Renal pelvis (tissue), 4 donors: ENCODE results near the gene PIWIL1. TPM values are rescaled to one million over a fixed set of nuclear protein-coding genes. Genes with fewer than 3 reads are reported as not detected.

Source experiments
- DNase-seq: peaks from one replicate; pipeline ENCODE4 v3.0.0-alpha.2; 2013
- polyA plus RNA-seq, 3 donors: library from polyadenylated mRNA; unstranded; fragments of 120-200 nt; gene quantifications; one replicate each; pipeline ENCODE4 v1.2.1, GENCODE V29; 2013; ENCODE audit not compliant: insufficient read length in 3 of 3

The PIWIL1 gene
- polyA plus RNA-seq, 3 donors = 0.13 to 3.4 (median 0.31) TPM

DNA sequence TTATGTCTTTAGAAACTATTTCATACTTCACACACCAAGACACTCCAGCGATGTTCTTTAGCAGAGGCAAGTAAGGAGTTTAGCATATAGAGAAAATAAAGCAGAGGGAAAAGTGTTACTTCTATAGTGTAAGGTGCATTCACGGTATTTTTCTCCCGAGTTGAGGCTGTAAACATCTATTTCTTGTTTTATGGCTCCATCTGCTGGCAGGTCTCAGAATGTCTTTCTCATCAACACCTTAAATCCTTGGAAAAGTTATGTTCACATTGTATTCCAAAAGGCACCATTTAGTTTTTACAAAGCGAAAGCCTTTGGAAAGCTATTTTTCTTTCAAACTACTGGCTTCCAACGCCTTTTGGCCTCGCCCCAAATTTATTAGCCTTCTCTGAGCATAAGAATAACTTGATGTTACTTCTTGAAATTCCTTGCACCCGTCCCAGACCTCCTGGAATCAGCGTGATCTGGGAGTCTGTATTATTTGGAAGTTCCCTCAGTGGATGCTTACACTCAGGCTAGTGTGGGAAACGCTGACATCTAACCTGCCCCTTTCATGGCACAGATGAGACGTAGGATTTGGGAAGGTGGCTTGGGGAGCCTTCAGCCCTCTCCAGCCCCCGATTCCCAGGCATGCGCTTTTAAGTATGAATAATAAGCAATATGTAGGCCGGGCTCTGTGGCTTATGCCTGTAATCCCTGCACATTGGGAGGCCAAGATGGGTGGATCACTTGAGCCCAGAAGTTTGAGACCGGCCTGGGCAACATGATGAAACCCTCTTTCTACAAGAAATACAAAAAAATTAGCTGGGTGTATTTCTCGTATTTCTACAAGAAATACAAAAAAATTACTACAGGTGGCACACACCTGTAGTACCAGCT, 1.9 kb upstream of the PIWIL1 start:
- peak; percentile 77 for DNase-seq

DNA sequence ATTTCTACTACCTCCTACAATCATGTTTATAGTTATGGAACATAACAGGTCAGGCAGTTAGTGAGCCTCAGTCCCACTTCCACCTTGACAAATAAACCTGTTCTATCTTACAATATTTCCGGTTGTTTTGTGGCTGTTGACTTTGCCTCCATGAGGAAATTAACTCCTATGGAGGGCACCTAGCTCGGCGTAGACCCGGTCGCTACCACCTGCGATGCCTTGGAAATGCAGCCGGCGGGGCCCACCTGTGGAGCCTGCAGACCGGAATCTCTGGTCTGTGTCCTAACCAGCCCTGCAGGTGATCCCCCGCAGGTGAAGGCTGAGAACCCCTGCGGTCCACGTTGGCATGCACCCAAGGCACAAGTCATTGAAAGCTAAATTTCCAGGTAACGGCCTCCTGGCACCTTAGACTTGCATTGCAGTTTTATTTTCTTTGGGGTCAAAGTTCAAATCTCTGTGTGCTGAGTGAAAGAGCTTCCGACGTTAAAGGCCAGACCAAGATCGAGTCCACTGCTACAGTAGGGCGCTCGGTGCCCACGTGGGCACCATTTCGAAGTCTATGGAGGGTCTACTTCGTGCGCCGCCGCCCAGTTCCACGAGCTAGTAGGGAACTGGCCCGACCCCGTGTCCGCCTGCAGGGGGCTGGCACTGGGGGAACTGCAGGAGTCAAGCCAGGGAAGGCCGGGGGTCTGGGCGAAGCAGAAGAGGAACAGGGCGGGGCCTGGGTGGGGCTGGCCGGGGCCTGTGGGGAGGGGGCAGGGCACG, 782 bp upstream of the PIWIL1 start:
- no peak for DNase-seq

DNA sequence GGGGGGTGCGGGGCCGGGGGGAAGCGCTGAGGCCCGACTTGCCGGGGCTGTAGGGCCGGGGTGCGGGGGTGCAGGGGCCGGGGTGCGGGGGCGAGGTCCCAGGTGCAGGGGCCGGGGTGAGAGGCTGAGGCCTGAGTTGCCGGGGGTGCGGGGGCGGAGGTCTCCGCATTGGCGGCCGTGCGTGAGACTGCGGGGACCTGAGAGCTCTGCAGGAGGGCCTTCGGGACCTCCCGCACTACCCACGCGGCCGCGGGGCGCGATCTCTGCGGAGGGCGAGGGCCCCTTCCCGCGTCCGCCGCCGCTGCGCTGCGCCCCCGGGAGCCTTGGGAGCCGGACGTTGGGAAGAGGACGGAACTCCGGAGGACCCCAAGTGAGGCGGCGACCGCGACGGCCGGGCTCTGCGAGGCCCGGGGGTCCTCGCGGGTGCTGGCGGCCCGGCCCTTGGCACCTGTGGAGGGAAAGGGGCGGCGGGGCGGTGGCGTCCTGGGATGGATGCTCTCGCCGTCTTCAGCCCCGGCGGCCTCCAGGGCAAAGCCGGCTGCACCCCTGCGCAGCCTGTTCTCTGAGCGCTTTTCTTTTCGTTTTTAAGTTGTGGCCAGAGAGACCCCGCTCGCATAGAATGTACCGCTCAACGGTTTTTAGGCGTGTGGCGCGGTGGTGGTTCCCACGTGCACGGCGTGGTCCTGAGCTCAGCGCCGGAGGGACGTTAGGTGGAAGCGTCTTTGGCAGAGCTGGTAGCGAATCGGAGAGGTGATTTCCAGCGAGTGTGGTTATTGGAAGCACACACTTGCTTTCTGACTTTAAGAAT, 1.3 kb downstream of the PIWIL1 start:
- no peak for DNase-seq

DNA sequence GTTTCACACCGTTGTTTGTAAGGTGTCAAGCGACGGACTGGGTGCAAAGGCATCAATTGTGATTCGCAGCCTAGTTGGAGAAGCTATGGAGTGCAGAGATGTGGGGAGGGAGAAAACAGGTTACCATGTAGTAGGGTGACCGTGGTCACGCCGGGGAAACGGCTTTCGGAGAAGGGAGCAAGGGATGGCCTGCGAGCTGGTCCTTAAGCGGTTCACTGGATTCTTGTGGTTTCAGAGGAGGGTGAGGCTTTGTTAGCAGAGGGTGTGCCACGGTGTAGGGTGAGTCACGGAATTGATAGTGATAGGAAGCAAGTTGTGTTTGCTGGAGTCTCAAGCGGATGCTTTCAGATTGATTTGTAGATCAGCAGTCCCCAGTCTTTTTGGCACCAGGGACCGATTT, 2.3 kb downstream of the PIWIL1 start:
- no peak for DNase-seq

DNA sequence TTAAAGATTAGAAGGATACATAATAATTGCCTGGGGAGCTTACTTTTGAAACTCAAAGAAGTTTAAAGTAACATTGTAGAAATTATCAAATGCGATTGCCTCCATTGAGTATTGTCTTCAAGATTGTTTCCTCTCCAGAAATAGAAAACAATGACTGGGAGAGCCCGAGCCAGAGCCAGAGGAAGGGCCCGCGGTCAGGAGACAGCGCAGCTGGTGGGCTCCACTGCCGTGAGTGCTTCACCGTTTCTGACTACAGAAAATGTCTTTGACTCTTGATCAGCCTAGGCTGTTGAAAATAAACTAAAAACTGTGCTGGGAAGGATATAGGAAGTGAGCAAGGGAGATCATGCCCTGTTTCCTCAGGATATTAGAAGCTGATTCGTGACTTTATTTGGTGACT, 4.8 kb downstream of the PIWIL1 start:
- DNase-seq = no peak

DNA sequence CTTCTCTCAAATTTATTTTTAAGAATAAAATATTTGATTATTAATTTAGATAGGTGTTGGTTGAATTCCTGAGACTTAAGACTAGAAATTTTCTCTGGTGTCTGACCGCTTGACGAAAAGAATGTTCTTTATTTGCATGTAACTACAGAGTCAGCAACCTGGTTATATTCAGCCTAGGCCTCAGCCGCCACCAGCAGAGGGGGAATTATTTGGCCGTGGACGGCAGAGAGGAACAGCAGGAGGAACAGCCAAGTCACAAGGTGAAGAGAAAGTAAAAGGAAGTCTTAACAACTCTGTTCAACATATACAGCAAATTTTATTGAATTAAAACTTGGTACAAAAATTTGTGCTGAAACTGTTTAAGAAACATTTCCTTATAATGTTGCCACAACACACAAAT, 5.2 kb downstream of the PIWIL1 start:
- no peak for DNase-seq

DNA sequence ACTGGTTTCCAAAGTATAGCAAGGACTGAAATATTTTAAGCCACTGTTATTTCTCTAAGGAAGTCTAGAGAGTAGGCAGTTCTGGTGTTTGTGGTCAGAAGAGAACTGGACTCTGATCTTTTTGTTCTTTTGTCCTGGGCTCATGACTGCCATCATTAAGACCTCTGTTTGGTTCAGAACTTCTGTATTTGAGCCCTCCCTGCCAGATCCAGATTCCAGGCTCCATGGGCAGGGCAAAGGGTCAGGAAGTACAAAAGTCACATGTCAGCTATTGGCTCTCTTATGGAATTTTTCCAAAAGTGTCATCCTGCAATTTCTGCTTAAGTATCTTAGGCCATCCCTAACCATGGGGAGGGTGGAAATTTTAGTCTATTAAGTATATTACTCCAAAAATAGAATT, 6.8 kb downstream of the PIWIL1 start:
- DNase-seq = no peak

DNA sequence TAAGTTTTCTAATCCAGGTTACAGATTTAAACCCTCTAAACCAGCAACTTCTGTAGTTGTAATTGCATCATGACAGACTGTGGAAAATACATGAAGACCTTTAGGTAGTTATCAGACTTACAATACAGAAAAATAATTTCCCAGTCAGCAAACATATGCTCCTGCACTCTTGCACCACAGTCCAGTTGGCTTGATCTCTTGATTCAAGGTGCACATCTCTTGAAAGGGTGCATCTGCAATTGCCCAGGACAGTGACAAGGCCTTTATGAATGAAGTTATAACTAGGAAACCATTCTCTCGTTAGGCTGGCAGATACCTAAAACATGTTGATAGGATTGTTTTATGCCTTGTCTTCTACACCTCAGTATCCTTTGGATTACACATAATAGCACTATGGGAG, 7.6 kb downstream of the PIWIL1 start:
- DNase-seq = no peak

DNA sequence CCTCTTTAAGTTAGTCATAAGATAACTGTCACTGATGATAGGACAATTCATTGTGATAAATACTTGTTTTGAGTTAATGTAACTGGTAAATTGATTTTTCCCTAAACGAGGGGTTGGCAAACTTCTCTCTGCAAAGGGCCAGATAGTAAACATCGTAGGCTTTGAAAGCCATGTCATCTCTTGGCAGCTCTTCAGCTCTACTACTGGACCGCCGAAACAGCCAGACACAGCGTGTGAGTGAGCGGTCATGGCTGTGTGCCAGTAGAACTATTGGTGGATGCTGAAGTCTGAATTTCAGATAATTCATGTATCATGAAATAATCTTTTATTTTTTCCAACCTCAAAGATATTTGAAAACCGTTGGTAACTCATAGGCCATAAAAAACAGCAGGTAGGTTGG, 9.9 kb downstream of the PIWIL1 start:
- DNase-seq = no peak

DNA sequence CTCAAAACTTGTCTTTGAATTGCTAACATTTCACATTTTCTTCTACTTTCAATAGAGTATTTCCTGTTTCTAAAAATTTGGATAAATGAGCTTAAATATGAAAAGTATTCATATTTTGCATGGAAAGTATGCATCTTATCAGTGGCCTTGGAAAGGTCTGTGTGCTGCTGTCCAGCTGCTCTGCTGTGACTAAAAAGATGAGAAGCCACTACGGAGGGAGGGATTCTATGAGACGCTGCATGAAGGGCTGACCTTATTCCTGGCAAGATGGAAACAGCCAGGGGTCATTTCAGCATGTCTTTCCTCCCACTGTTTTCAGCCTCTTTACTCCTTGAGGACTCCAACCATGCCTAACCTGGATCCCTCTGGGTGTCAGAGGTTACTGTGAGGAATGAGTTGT, 13.0 kb downstream of the PIWIL1 start:
- no peak for DNase-seq

DNA sequence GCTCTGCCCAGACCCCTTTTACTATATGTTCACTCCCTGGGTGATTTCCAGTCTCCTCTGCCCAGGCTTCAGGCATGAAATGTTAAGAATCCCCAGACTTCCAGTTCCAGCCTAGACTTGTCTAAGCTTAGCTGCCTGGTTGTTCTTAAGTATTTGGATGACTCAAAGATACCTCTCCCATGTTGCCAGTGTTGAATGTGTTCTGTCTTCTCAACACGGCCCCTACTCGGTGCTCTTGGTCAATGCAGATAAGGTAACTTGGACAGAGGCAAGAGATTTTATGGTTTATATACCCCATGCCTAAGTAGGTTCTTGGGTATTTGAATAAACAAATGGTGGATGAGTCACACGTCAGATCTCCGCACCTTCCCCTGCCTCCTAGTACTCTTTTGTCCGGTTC, 13.6 kb downstream of the PIWIL1 start:
- DNase-seq = no peak

DNA sequence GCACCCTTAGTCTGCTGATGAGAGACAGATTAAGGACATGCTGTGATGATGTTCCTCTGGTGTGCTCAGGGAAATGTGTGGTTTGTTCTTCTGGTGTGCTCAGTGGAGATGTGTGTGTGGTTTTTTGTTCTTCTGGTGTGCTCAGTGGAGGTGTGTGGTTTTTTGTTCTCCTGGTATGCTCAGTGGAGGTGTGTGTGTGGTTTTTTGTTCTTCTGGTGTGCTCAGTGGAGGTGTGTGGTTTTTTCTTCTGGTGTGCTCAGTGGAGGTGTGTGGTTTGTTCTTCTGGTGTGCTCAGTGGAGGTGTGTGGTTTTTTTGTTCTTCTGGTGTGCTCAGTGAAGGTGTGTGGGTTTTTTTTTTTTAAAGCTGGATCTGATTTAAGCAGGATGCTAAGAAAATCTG, 15.4 kb downstream of the PIWIL1 start:
- no peak for DNase-seq

DNA sequence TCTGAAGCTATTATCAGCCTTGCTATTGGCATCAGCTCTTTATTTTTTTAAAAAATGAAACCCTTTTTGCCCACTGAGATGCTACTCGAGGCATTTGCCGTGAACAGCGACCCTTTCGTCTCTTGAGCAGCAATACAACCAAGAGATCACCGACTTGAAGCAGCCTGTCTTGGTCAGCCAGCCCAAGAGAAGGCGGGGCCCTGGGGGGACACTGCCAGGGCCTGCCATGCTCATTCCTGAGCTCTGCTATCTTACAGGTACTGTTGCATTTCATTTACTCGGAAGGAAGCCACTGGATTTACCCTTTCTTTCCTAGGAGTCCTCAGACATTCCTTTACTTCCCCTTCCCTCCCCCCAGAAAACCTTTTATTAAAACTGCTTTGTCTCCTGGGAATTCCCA, 16.7 kb downstream of the PIWIL1 start:
- no peak for DNase-seq

DNA sequence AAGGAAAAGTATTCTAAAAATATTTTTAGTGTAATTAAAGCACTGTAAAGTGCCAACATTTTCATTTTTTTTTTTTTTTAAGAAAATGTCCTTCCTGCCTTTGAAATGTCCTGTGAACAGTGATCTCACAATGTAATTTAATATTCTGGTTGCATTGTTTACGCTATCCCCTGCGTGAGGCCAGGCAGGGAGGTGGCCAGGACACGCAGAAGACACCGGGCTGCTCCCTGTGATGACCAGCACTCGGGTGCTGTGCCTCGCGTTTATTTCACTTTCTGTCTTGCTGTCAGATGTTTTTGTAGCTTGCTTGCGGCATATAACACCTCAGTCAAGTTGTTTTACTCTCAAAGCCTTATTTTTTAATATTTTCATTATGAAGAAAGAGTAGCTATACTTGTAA, 18.5 kb downstream of the PIWIL1 start:
- no peak for DNase-seq

DNA sequence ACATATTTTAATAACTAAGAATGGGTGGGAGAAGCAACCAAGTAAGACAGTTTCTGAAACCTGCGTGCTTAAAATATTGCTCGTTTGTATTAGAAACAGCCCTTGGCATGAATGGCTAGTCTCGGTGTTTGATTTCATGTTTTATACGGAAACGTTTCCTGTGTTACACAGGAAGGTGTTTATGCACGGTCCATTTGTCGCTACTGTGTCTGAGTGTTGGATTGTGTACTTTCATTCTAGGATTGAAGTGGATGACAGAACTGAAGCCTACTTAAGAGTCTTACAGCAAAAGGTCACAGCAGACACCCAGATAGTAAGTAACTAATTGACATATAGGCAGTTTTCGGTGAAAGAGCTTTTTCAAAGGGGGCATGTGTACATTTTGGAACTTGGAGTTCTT, 19.6 kb downstream of the PIWIL1 start:
- DNase-seq = peak; percentile 34

DNA sequence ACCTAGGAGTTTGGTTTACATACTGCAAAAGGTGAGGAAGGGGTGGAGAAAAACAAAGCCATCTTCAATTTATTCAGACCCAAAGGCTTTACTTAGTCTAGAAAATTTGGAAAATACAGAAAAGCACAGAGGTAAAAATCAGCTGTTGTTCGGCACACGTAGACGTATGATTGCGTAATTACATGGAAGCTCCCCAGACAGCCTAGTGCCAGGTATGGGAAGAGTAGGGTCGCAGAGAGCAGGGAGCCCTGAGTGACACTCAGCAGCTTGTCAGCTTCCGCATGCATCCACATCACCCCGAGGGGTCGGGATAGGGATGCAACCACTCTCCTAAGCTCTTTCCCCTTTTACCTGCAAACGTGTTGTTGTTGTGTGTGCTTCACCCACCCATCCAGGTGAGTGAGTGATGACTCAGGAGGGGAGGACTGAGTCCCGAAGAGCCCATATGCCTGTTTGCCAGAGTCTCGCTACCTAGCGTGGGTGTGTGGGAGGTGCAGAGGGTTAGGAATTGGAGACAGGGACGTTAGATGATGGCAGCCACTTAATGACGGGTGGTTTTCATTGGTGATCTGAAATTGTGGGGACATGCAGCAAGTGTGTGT, 20.1 kb downstream of the PIWIL1 start:
- DNase-seq = no peak

DNA sequence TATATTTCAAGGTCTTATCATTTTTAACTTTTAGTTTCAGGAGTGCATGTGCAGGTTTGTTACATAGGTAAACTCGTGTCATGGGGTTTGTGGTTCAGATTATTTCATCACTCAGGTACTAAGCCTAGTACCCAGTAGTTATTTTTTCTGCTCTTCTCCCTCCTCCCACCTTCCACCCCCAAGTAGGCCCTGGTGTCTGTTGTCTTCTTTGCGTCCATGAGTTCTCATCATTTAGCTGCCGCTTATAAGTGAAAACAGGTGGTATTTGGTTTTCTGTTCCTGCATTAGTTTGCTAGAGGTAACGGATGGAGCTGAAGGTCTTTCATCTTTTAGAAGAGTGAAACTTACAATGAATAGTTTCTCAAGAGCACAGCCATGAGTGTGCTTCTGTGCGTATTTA, 24.4 kb downstream of the PIWIL1 start:
- no peak for DNase-seq

DNA sequence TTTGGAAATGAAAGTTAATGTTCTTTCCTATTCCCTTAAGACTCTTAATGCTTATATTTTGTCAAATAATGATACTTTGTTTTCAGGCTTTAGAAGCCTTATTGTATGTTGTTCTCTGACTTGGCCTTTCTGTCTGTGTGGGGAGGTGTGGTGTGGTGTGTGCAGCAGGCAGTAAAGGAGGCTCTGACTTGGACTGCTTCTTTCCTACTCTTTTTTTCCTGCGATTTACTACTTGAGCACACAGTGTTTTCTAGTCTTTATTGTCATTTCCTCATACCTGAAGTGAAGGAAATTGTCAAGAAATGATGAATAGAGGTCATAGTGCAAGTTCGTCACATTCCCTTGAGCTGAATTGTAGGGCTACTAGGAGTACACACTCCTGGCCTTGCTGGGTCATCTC, 26.9 kb downstream of the PIWIL1 start:
- no peak for DNase-seq

DNA sequence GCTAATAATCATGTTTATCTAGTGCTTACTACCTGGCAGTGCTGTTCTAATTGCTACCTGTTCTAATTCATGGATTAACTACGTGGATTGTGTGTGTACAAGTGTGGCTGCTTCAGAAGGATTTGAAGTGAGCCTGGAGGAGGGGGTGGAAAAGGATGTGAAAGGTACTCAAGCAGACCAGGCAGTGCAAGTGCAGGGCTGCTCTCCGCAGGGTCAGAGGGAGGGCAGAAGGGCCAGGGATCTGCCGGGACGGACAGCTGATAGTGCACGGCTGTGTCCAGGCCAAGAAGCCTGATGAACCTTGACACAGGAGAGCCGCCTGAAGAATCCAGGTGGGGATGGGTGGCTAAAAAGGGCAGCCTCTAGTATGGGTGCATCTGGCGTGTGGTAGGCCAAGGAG, 28.5 kb downstream of the PIWIL1 start:
- no peak for DNase-seq

DNA sequence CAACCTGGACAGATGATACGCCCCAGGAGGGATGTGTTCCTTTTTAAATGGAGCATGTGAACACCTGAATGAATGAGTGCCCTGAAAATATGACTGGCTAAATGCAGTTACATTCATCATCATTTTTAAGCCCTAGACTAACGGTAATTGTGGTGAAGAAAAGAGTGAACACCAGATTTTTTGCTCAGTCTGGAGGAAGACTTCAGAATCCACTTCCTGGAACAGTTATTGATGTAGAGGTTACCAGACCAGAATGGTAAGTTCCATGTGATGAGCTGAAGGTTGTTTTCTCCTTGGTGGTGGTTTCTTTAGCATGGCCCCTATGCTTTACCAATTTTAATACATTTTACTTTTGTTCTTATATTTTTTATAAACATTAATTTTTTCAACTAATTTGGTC, 29.3 kb downstream of the PIWIL1 start:
- no peak for DNase-seq

DNA sequence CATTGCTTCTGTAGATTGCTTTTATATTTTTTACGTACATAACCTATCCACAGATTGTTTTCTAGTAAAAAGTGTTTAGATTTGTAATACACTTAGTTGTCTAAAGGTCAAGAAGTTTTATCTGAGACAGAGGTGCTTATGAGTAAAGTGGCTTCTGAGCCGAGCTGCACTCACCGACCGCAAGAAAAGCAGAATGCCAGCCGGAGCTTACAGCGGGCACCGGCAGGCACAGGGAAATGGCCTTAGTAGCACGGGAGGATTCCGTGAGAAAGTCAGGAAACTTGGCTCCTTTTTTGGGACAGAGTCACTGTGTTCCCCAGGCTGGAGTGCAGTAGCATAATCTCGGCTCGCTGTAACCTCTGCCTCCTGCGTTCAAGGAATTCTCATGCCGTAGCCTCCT, 29.8 kb downstream of the PIWIL1 start:
- DNase-seq = no peak

DNA sequence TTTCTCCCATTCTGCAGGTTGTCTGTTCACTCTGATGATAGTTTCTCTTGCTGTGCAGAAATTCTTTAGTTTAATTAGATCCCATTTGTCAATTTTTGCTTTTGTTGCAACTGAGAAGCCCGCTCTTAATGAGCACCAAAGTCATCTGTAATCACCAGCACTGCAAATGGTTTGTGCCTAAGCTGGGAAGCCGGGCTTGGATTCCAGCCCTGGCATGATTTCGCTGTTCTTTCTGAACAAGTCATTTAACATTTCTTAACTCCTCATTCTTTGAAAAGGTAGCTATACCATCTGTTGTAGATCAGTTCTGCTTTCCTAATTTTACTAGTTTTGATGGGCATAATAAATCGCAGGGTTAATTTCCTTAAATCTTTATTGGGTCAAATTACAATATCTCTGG, 32.1 kb downstream of the PIWIL1 start:
- no peak for DNase-seq
